GM21390 (cell line): Measurements from ENCODE around the gene CIROP.

Experiments used
- ATAC-seq: cut with Tn5 transposase; IDR thresholded peaks from one replicate; pipeline ENCODE4 v1.9.1; 2021; ENCODE audit not compliant: unreplicated experiment

CIROP gene

DNA sequence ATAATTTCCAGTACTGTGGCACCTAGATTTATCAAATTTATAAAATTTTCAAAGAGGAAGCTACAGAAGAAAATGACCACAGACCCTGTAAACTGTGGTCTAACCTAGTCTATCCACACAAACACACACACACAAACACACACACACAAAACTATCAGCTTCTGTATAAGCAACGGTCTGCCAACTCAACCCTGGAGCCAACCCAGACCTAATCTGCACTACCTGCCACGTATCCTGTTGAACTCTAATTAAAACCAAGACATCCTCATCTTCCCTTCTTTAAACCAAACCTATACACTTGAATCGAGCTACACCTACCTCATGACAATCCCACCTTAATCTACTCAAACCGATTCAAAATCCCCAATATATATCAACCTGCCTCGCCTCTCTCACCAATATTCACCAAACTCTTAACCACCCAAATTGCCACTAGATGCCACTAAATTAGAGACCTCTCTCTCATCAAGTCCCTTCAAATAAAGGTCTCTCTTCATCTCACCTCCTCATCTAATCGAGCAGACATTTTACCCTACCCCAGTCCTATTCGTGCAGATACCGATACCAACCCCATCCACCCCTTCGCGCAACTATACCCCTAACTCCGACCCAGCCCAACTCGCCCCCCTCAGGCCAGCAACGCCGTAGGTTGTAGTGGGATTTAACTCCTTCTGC is 10.7 kb downstream of the CIROP start:
- ATAC-seq = no peak

DNA sequence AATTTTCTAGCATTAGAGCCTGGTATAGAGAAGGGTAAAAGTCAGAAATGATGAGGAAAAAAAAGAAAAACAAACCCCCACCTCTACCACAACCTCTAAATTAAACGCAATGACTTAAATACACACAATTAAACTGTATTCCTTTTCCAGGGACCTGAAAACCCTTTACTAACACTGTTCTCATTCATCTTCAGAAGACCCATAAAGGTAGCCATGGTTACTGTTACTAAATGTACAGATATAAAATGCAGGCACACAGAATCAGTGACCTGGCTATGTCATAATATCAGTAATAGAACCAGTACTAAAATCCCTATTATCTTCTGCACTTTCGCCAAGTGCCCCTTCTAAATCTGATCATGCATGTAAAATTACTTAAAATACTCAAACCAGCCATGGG is 11.3 kb downstream of the CIROP start:
- no peak for ATAC-seq

DNA sequence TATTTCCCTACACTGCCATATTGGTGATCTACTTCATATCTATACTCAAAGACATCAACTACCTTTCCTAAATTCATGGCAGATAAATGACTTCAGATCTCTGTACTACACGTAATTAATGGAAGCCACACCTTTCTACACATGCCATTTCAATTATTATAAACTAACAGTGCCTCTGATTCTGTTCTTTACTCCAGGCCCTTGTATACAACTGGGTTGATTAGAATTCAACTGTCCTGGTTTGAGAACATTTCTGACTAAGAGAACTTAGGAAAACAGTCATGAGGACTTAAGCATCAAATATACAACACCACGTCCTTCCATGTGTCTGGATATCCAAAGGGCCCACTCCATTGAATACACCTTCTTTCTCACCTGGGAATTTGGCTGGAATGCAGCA is 11.7 kb downstream of the CIROP start:
- no peak for ATAC-seq

DNA sequence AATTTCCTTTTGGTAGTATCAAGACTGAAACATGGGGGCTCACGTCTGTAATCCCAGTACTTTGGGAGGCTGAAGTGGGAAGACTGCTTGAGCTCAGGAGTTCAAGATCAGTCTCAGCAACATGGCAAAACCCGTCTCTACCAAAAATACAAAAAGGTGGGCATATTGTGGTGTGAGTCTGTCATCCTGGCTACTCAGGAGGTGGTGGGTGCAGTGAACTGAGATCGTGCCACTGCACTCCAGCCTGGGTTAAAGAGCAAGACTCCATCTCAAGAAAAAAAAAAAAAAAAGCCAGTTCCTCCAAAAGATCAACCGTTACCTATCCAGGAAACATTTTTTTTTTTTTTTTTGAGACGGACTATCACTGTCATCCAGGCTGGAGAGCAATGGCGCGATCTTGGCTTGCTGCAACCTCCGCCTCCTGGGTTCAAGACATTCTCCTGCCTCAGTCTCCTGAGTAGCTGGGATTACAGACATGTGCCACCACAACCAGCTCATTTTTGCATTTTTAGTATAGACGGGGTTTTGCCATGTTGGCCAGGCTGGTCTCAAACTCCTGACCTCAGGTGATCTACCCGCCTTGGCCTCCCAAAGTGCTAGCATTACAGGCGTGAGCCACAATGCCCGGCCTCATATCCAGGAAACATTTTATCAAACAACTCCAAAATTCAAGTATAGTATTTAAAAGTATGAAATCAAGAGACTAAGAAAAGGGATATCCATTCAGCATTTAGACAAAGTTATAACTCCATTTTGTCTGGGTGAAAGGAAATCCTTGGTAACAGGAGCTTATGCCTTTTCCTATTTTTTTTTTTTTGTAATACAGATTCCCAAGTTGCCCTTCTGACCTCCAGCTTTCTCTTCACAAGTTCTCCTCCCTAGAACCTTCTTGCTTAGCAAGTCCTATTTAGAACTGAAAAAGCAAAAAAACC is 13.2 kb downstream of the CIROP start:
- no peak for ATAC-seq

DNA sequence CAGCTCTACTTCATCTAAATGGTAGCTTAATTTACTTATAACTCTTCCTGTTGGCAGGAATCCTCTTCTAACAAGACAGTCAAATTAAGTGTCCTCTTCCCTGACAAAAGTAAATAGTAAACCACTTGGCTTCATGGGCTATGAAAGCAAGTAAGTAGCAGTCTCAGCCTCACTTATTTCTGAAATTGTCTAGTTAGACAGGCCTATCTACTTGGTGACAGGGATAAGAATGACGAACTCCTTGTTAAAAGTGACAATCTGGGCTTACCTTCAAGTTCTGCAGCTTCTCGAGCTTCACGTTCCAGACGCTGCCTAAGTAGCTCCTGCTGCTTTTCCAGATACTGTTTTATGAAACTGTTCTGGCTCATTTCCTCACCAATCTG is 14.5 kb downstream of the CIROP start:
- ATAC-seq = no peak

GRCh38 chr14:23089498-23090253 is 15.1 kb downstream of the CIROP start:
- ATAC-seq = no peak

GRCh38 chr14:23086565-23086964 is 18.2 kb downstream of the CIROP start:
- ATAC-seq = no peak

DNA sequence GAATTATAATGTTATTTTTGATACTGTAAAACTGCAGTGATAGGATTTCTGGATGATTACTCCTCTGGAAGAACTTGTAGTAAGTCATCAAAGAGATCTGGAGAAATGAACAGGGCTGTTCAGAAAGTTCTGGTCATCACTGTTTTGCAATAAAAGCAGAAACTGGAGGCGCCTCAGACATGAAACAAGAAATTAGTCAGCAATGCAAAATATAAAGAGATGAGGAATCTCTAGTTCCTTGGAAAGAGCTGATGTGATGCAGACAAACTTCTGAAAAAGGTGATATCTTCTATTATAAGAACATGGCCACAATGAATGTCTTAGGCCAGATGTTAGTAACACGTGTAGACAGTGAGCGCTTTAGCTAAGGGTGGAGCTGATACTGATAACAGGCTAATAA is 19.3 kb downstream of the CIROP start:
- ATAC-seq = no peak

DNA sequence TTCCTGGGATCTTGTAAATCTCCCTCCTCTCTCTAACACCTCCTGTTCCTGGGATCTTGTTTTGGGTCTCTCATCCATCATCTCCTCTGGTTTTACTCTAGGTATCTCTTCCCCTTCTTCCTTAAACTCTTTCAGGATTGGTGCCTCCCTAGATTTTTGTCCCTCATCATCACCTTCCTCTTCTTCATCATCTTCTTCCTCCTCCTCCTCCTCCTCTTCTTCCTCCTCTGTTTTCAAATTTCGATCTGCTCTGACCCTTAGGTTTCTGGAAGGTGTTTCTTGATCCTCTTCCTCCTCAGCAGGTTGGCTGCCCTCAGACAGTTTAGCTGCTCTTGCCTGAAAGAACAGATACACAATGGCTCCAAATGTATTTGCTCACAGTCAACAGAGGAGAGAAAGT is 24.3 kb downstream of the CIROP start:
- ATAC-seq = no peak

DNA sequence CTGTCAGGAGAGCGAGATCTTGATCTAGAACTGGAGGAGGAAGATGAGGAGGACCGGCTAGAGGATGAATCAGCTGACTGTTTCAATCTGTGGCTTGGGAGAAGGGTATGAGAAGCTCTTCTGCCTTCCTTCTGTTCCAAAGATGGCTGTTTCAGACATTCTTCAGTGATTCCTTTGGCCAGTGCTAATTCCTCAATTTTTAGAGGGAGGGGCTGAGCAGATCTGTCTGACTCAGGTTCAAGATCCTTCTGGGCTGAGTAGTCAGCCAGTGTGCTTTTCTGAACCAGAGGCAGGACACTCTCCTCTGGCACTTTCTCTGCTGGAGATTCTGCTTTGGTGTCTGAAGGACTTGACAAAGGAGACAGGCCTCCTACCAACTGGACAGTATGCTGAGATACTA is 25.1 kb downstream of the CIROP start:
- no peak for ATAC-seq

DNA sequence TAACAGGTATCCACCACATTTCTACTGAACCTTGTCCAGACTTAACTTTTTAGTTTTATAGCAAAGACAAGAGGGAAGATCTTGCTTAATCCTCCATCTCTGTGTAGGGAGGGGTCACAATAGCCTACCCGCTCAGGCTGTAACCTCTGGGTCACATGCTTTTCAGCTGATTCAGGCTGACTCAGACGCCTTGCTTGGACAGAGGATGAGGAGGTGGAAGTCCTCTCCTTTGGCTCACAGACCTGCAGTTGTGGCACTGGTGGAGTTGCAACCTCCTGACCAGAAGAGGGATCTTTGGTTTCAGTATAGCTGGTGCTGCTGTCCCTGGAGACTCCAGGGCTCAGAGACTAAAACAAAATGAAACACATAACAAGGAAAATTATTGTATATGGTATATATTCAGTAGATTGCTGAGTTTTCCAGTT is 26.1 kb downstream of the CIROP start:
- no peak for ATAC-seq

- ATAC-seq = no peak
Measured at GRCh38 chr14:23077962-23078361, 26.8 kb downstream of the CIROP start.

- no peak for ATAC-seq
Measured at GRCh38 chr14:23076785-23077408, 27.9 kb downstream of the CIROP start.

DNA sequence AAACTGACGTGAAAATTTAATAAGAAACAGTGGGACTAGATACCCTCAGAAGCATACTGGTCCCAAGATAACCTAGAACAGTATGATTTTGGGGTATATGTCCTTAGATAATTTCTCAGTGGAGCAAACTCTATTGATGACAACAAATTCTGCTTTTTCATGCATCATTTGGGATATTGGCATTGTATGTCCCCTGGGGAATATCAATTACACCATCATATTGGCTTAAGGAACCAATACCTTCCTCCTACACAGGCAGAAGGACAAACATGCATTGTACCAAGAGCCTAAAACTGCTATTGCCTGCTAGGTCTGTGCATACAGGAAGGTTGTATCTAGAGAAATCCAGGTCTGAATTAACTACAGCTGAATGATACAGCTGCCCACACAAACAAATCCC is 29.9 kb downstream of the CIROP start:
- ATAC-seq = no peak

GRCh38 chr14:23071921-23072539 is 32.8 kb downstream of the CIROP start:
- ATAC-seq = no peak

GRCh38 chr14:23071244-23071920 is 33.4 kb downstream of the CIROP start:
- peak; percentile 88 for ATAC-seq

- ATAC-seq = no peak
Measured at GRCh38 chr14:23070262-23071129, 34.3 kb downstream of the CIROP start.

DNA sequence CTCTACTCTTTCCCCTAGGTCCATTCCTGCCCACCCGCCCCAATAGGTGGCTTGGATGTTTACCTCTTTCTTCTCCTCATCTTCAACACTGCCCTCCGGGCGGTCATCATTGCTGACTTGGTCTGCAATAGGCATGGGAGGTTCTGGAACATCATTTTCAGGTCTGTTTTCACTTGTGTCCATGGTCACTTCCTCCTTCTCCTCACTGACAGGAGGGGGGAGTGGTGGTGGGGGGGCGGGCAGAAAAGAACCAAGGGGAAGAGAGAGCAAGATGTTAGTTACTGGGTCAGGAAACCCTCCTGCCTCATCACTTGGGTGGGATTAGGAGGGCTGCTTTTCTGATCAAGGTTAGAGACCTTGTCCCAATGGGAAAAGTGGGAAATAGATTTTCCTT is 35.4 kb downstream of the CIROP start:
- no peak for ATAC-seq

- peak; percentile 59 for ATAC-seq
Measured at GRCh38 chr14:23068789-23069412, 35.9 kb downstream of the CIROP start.
